Chondrocyte (in vitro differentiated cells): ENCODE measurements around the gene ABHD14A. TPM values are rescaled to one million over a fixed set of nuclear protein-coding genes. Genes with fewer than 3 reads are reported as not detected.

Source experiments
- DNase-seq: peaks from one replicate; pipeline ENCODE4 v3.0.0; 2021; ENCODE audit warnings: mixed read lengths, low spot score
- H3K27ac Mint-ChIP-seq: one replicate; pipeline ENCODE4 v1.8.0; 2021; ENCODE audit warnings: mild to moderate bottlenecking, moderate library complexity, mixed read lengths; ENCODE audit not compliant: unreplicated experiment
- H3K27me3 Mint-ChIP-seq: 2 replicates; pipeline ENCODE4 v1.8.0; 2021; ENCODE audit warnings: low read depth, mixed read lengths
- H3K36me3 Mint-ChIP-seq: 2 replicates; pipeline ENCODE4 v1.8.0; 2021; ENCODE audit warnings: low read depth, mixed read lengths
- H3K4me1 Mint-ChIP-seq: 2 replicates; pipeline ENCODE4 v1.8.0; 2021; ENCODE audit warnings: low read depth, mild to moderate bottlenecking, mixed read lengths
- H3K4me3 Mint-ChIP-seq: one replicate; pipeline ENCODE4 v1.8.0; 2021; ENCODE audit warnings: mild to moderate bottlenecking, moderate library complexity, mixed read lengths; ENCODE audit not compliant: unreplicated experiment
- H3K9me3 Mint-ChIP-seq: 2 replicates; pipeline ENCODE4 v1.8.0; 2021; ENCODE audit warnings: low read depth, mixed read lengths
- total RNA-seq: library from RNA; stranded (reverse); gene quantifications from 3 replicates; pipeline ENCODE4 v1.2.1, GENCODE V29; 2021
- TF ChIP-seq, protein P1 (sequence below): fragments of 200-600 bp; sonication (generic); IDR thresholded peaks from 2 replicates; pipeline ENCODE4 v1.5.0; 2021; ENCODE audit warnings: antibody characterized with exemption, mild to moderate bottlenecking, moderate library complexity

ABHD14A gene
- total RNA-seq, 1 donor from 2014 or later = 10.2 TPM

- H3K4me1 Mint-ChIP-seq = peaks cover 17% of the 10 kb centered on the region
- peak; percentile 94 for DNase-seq
- TF ChIP-seq, protein P1, sequence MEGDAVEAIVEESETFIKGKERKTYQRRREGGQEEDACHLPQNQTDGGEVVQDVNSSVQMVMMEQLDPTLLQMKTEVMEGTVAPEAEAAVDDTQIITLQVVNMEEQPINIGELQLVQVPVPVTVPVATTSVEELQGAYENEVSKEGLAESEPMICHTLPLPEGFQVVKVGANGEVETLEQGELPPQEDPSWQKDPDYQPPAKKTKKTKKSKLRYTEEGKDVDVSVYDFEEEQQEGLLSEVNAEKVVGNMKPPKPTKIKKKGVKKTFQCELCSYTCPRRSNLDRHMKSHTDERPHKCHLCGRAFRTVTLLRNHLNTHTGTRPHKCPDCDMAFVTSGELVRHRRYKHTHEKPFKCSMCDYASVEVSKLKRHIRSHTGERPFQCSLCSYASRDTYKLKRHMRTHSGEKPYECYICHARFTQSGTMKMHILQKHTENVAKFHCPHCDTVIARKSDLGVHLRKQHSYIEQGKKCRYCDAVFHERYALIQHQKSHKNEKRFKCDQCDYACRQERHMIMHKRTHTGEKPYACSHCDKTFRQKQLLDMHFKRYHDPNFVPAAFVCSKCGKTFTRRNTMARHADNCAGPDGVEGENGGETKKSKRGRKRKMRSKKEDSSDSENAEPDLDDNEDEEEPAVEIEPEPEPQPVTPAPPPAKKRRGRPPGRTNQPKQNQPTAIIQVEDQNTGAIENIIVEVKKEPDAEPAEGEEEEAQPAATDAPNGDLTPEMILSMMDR = no peak
- H3K36me3 Mint-ChIP-seq = peaks cover 7% of the 10 kb centered on the region
- no peaks in the 10 kb centered on the region for H3K9me3 Mint-ChIP-seq
- no peaks in the 10 kb centered on the region for H3K27me3 Mint-ChIP-seq
- no peak overlapping the region for H3K4me3 Mint-ChIP-seq
- H3K27ac Mint-ChIP-seq = no peak overlapping the region
Observed at GRCh38 chr3:51961011-51961410, 13.9 kb upstream of the ABHD14A start.

DNA sequence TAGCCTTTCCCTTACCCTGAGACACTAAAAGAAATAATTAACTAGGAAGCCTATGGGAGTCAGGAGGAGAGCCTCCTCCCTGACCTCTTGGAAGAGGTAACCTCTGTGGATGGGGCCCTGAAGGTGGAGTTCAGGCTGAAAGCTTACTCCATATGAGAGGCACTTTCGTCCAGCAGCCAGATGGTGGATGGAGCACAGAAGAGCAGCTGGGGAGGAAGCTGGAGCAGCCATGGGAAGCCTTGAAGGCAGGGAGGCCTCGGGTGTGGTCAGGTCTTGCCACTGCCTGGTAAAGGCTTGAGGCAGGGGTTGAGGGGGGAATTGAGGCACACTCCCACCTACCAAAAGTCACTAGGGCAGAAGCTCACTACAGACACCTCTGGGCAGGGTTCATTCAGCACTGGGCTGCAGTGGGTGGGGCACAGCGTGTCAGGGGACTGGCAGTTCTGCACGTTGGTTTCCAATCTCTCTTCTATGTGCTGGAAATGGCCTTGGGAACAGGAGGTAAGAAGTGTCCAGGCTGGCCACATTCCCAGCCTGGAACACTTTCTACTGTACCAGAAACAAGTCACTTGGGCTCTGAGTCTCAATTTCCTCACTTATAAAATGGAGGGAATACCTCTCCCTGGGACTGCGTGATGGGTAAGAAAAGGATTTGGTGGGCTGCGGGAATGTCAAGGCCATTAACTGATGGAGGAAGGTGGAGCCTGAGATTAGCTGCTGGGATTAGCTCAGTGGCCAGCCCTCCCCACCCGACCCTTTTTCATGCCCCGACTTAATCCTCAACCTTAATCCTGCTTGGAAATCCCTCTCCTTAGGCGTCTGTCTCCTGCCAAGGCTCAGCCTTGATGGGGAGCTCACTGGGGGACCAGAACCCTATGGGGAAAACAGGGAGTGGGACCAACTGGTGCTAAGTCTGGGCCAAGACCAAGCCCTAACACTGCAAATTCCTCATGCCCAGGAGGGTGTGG lies 13.0 kb upstream of the ABHD14A start:
- H3K4me3 Mint-ChIP-seq = no peak overlapping the region
- DNase-seq = no peak
- H3K4me1 Mint-ChIP-seq = peaks cover 20% of the 10 kb centered on the region

GRCh38 chr3:51962854-51963530 lies 11.9 kb upstream of the ABHD14A start:
- H3K4me3 Mint-ChIP-seq = no peak overlapping the region
- H3K36me3 Mint-ChIP-seq = peaks cover 7% of the 10 kb centered on the region
- TF ChIP-seq, protein P1 = no peak
- H3K9me3 Mint-ChIP-seq = no peaks in the 10 kb centered on the region
- DNase-seq = no peak
- no peaks in the 10 kb centered on the region for H3K27me3 Mint-ChIP-seq
- H3K27ac Mint-ChIP-seq = no peak overlapping the region
- H3K4me1 Mint-ChIP-seq = peaks cover 22% of the 10 kb centered on the region

More for the DNA sequence above, 13.0 kb upstream of the ABHD14A start:
- no peaks in the 10 kb centered on the region for H3K27me3 Mint-ChIP-seq
- H3K36me3 Mint-ChIP-seq = peaks cover 7% of the 10 kb centered on the region
- TF ChIP-seq, protein P1 = no peak
- no peak overlapping the region for H3K27ac Mint-ChIP-seq
- no peaks in the 10 kb centered on the region for H3K9me3 Mint-ChIP-seq

GRCh38 chr3:51963951-51964451 lies 10.9 kb upstream of the ABHD14A start:
- no peak for DNase-seq
- Mint-ChIP-seq H3K36me3 (peaks cover 4% of the 10 kb centered on the region), H3K9me3 (no peaks in the 10 kb centered on the region), H3K27me3 (no peaks in the 10 kb centered on the region), H3K4me3 (no peak overlapping the region), H3K27ac (no peak overlapping the region), H3K4me1 (peaks cover 27% of the 10 kb centered on the region)
- TF ChIP-seq, protein P1 = no peak

DNA sequence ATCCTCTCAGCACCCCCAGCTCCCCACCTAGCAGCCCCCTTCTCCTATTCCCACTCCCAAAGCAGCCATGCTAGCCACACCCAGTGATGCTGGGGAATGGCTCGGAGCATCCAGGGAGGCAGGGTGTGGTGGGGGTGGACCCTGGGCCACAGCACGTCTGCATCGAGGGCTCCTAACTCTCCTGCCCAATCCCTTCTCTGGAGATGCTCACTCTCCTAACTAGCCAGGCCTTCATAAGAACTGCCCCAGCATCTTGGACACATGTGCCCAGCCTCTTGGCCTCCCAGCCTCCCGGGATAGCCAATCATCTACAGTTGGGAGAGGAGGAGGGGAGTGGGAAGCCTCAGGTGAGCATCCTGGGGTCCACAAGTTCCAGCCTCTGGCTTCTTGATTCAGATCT lies 10.3 kb upstream of the ABHD14A start:
- TF ChIP-seq, protein P1 = no peak
- H3K36me3 Mint-ChIP-seq = peaks cover 4% of the 10 kb centered on the region
- DNase-seq = no peak
- no peak overlapping the region for H3K4me3 Mint-ChIP-seq
- H3K4me1 Mint-ChIP-seq = peaks cover 29% of the 10 kb centered on the region
- H3K27ac Mint-ChIP-seq = no peak overlapping the region
- H3K27me3 Mint-ChIP-seq = no peaks in the 10 kb centered on the region
- no peaks in the 10 kb centered on the region for H3K9me3 Mint-ChIP-seq
